AG20443 (cell line): ENCODE measurements around the gene CPEB2.

Source experiments
- DNase-seq: peaks from one replicate; pipeline ENCODE4 v3.0.0; 2012; ENCODE audit warnings: low spot score, mixed read lengths

CPEB2 gene

DNA sequence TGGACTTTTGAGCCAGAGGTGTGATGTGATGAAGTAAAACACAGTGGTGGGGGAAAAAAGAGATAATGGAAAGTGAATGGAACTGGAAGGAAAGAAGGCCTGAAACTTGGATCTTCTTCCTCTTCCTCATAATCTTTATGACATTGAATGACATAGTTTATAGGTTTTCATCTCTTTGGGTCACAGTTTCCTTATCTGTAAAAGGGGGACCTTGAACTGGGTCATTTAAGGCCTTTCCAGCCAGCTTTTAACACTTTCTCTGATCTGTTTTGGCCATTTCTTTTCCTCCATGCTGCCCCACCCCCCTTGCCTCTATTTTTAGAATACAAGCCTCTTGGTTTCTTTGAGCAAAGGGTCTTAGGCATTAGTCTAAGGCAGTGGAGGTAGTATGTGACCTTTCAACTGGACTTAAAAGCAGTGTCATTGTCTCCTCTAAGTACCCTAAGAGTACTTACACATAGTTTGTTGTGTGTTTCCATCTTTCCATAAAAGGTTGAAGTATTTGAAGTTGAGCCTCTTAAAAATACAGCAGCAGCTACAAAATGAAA, 7.8 kb downstream of the CPEB2 start:
- no peak for DNase-seq

GRCh38 chr4:15011166-15011565, 8.9 kb downstream of the CPEB2 start:
- no peak for DNase-seq

GRCh38 chr4:15012017-15012788, 9.9 kb downstream of the CPEB2 start:
- DNase-seq: no peak

- no peak for DNase-seq
Measured at GRCh38 chr4:15013585-15013984, 11.3 kb downstream of the CPEB2 start.

DNA sequence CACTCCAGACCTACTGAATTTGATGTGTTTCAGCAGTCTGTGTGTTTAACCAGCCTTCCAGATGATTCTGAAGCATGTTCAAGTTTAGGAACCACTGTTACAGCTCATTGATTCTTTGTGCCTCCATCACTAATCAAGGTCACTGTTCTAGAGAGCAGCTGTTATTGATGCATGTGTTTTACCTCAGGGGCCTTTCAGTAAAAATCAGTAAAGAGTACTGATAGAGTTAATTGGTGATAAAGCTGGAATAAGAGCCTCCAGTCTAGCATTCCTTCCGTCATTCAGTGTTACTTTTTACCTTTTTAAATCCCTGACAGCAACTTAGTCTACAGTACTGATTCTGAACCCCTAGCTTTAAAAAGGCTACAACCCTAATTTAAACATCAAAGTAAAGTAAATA, 12.9 kb downstream of the CPEB2 start:
- DNase-seq: no peak

DNA sequence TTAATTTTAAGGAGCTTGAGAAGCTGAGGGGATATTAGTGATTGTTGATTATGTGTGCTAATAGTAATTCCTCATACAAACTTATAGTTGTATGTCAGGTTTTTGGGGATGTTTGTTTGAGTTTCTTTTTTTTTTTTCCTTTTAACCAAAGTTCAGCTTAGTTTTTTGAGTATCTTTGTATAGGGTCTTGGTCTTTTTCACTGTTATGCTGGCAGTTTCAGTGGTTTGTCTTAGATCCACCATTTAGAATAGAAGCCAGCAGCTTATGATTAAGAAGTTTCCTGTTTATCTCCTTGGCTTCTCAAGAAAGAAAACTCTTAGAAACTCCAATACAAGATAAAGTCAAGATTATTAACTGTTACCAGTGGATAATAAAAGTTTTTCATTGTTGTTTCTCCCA, 16.1 kb downstream of the CPEB2 start:
- no peak for DNase-seq

GRCh38 chr4:15020502-15021286, 18.4 kb downstream of the CPEB2 start:
- no peak for DNase-seq

DNA sequence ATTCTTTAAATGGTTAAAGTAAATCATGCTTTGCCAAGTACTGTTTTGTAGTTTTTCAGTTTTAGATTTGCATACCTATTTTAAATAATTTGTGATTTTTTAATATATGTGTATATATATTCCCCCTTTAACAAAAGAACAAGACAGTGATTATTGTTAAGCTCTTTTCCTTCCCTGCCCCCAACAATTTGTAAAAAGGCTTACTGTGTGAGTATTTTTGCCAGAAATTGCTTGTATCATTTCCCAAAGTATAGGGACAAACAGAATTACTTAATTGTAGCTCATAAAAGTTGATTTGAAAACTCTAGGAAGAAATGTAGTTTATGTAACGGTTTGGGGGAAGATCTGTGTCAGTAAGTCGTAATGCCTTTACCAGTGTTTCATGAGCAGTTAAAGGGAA, 19.0 kb downstream of the CPEB2 start:
- no peak for DNase-seq

- no peak for DNase-seq
Measured at GRCh38 chr4:15021946-15022345, 19.7 kb downstream of the CPEB2 start.

DNA sequence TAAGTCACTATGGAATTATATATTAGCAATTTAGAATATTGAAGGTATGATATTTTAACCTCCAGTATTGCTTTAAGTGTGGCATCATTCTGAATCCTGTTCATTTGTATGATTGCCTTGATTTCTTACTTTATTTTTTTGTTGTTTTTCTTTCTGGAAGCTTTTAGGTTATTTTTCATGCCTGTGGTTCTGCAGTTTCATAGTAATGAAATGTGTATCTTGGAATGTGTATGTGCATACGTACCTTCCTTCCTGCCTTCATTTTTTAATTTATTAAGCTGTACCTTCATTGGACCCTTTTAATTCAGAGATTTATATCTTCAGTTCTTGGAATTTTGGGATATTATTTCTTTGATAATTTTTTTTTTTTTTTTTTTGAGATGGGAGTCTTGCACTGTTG, 22.1 kb downstream of the CPEB2 start:
- no peak for DNase-seq

GRCh38 chr4:15025693-15026092, 23.4 kb downstream of the CPEB2 start:
- no peak for DNase-seq

- DNase-seq: no peak
Measured at GRCh38 chr4:15027921-15028435, 25.7 kb downstream of the CPEB2 start.

- DNase-seq: no peak
Measured at GRCh38 chr4:15031197-15031596, 28.9 kb downstream of the CPEB2 start.

- peak; percentile 22 for DNase-seq
Measured at GRCh38 chr4:15031993-15032675, 29.9 kb downstream of the CPEB2 start.

GRCh38 chr4:15034071-15034764, 31.9 kb downstream of the CPEB2 start:
- DNase-seq: no peak

DNA sequence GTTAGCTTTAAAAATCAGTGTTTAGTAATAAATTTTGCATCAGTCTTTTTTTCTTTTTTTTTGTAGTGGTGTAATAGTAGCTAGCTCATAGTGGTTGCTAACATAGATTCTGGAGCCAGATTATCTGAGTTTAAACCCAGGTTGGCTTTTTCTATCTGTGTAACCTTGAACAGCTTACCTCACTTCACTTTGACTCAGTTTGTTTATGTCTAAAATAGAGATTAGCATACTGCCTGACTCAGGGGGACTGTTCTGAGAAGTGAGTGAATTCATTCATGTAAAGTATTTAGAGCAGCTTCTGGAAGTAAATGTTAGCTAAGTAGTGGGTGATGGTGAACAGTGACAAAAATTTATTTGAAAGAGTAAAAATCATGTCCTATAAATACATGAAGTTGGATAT, 32.9 kb downstream of the CPEB2 start:
- no peak for DNase-seq

GRCh38 chr4:15037923-15038541, 35.8 kb downstream of the CPEB2 start:
- DNase-seq: peak; percentile 21

GRCh38 chr4:15040916-15041463, 38.7 kb downstream of the CPEB2 start:
- no peak for DNase-seq

GRCh38 chr4:15042529-15043167, 40.4 kb downstream of the CPEB2 start:
- no peak for DNase-seq

- DNase-seq: no peak
Measured at GRCh38 chr4:15043226-15043625, 40.9 kb downstream of the CPEB2 start.

- DNase-seq: no peak
Measured at GRCh38 chr4:15043922-15044321, 41.6 kb downstream of the CPEB2 start.
